Measurements from ENCODE around the gene KRTAP5-4.
"Not testable (repeated sequence)": the region's sequence is repeated elsewhere in the genome, so short reads cannot be mapped to it uniquely, and the experiment has no call there.

KRTAP5-4 gene

GRCh38 chr11:1598816-1599215, 23.1 kb downstream of the KRTAP5-4 start:
- H3K9me3 ChIP-seq (ENCODE audit: control insufficient read depth, low read length): no peaks in the 10 kb centered on the region
- no peaks in the 10 kb centered on the region for H3K79me2 ChIP-seq
- no peak for TF ChIP-seq CTCF (IDR thresholded peaks at IDR 0.05)
- no peak overlapping the region for H3K4me2 ChIP-seq (ENCODE audit: low read length)
- H2AFZ ChIP-seq: no peak overlapping the region
- H3K4me3 ChIP-seq (ENCODE audit: low read depth, low read length): no peak overlapping the region
- H3K36me3 ChIP-seq (ENCODE audit: control insufficient read depth, insufficient read depth, low read length): no peaks in the 10 kb centered on the region
- no peaks in the 10 kb centered on the region for H3K27me3 ChIP-seq (ENCODE audit: control insufficient read depth, insufficient read depth, low read length)
- no peaks in the 10 kb centered on the region for H3K4me1 ChIP-seq
- no peak overlapping the region for H3K9ac ChIP-seq
- no peak overlapping the region for H3K27ac ChIP-seq

GRCh38 chr11:1598406-1598805, 23.5 kb downstream of the KRTAP5-4 start:
- H3K4me2 ChIP-seq (ENCODE audit: low read length); H3K27me3 ChIP-seq (ENCODE audit: control insufficient read depth, insufficient read depth, low read length); H3K27ac ChIP-seq; H3K9me3 ChIP-seq (ENCODE audit: control insufficient read depth, low read length); H3K4me3 ChIP-seq (ENCODE audit: low read depth, low read length); H3K9ac ChIP-seq; H2AFZ ChIP-seq; H3K4me1 ChIP-seq; H3K79me2 ChIP-seq; H3K36me3 ChIP-seq (ENCODE audit: control insufficient read depth, insufficient read depth, low read length): not testable (repeated sequence)

GRCh38 chr11:1597994-1598380, 24.0 kb downstream of the KRTAP5-4 start, which contains the start of gene KRTAP5-2:
Gene KRTAP5-2, minus strand, starts transcription at chr11:1598294. Its CDS starts 44 bp downstream, at chr11:1598250.
- Histone ChIP-seq H3K79me2 (no peaks in the 10 kb centered on the region), H2AFZ (no peak within 1 kb of the TSS), H3K9ac (no peak within 1 kb of the TSS), H3K4me2 (ENCODE audit: low read length) (no peak within 1 kb of the TSS), H3K4me3 (ENCODE audit: low read depth, low read length) (no peak within 1 kb of the TSS), H3K27me3 (ENCODE audit: control insufficient read depth, insufficient read depth, low read length) (no peaks in the 10 kb centered on the region), H3K9me3 (ENCODE audit: control insufficient read depth, low read length) (no peaks in the 10 kb centered on the region), H3K36me3 (ENCODE audit: control insufficient read depth, insufficient read depth, low read length) (no peaks in the 10 kb centered on the region), H3K4me1 (no peaks in the 10 kb centered on the region), H3K27ac (no peak within 1 kb of the TSS)
- no peak for TF ChIP-seq CTCF (IDR thresholded peaks at IDR 0.05)

GRCh38 chr11:1597331-1597993, 24.5 kb downstream of the KRTAP5-4 start:
- Histone ChIP-seq H2AFZ (no peak overlapping the region), H3K4me2 (ENCODE audit: low read length) (no peak overlapping the region), H3K4me3 (ENCODE audit: low read depth, low read length) (no peak overlapping the region), H3K9ac (no peak overlapping the region), H3K36me3 (ENCODE audit: control insufficient read depth, insufficient read depth, low read length) (no peaks in the 10 kb centered on the region), H3K4me1 (no peaks in the 10 kb centered on the region), H3K27ac (no peak overlapping the region), H3K9me3 (ENCODE audit: control insufficient read depth, low read length) (no peaks in the 10 kb centered on the region), H3K79me2 (no peaks in the 10 kb centered on the region), H3K27me3 (ENCODE audit: control insufficient read depth, insufficient read depth, low read length) (no peaks in the 10 kb centered on the region)
- TF ChIP-seq CTCF (IDR thresholded peaks at IDR 0.05): no peak

- not testable (repeated sequence) for H3K9ac ChIP-seq; H3K79me2 ChIP-seq; H3K27me3 ChIP-seq (ENCODE audit: control insufficient read depth, insufficient read depth, low read length); H3K27ac ChIP-seq; H3K4me3 ChIP-seq (ENCODE audit: low read depth, low read length); H3K4me2 ChIP-seq (ENCODE audit: low read length); H3K9me3 ChIP-seq (ENCODE audit: control insufficient read depth, low read length); H3K36me3 ChIP-seq (ENCODE audit: control insufficient read depth, insufficient read depth, low read length); H3K4me1 ChIP-seq; H2AFZ ChIP-seq
Measured at GRCh38 chr11:1596576-1597121, 25.3 kb downstream of the KRTAP5-4 start.

GRCh38 chr11:1595994-1596575, 25.9 kb downstream of the KRTAP5-4 start:
- not testable (repeated sequence) for H2AFZ ChIP-seq; H3K36me3 ChIP-seq (ENCODE audit: control insufficient read depth, insufficient read depth, low read length); H3K4me1 ChIP-seq; H3K27me3 ChIP-seq (ENCODE audit: control insufficient read depth, insufficient read depth, low read length); H3K9me3 ChIP-seq (ENCODE audit: control insufficient read depth, low read length); H3K27ac ChIP-seq; H3K4me3 ChIP-seq (ENCODE audit: low read depth, low read length); H3K79me2 ChIP-seq; H3K4me2 ChIP-seq (ENCODE audit: low read length); H3K9ac ChIP-seq
